GM19372 (cell line): Measurements from ENCODE around the gene ANKRD2.

ENCODE experiments used
- ATAC-seq: cut with Tn5 transposase; IDR thresholded peaks from one replicate; pipeline ENCODE4 v1.9.1; 2021; ENCODE audit warnings: mild to moderate bottlenecking, low read depth, moderate library complexity; ENCODE audit not compliant: unreplicated experiment

ANKRD2 gene

GRCh38 chr10:97629289-97629688 is 56.7 kb downstream of the ANKRD2 start:
- ATAC-seq, result no peak

- no peak for ATAC-seq
These were observed 58.5 kb downstream of the ANKRD2 start for GRCh38 chr10:97631098-97631497.

- ATAC-seq, result peak; percentile 100
These were observed 60.6 kb downstream of the ANKRD2 start, which contains the start of gene MORN4 for GRCh38 chr10:97632949-97633884. TSS of gene MORN4 (minus strand) at chr10:97633500. CDS start at chr10:97619653, 13,847 bp downstream.
